Dermis microvascular lymphatic vessel endothelial cell (primary cell): ENCODE data around the gene LYRM1. TPM values are rescaled to one million over a fixed set of nuclear protein-coding genes. Genes with fewer than 3 reads are reported as not detected.
"Not testable (repeated sequence)": the region's sequence is repeated elsewhere in the genome, so short reads cannot be mapped to it uniquely, and the experiment has no call there.

Source experiments
- DNase-seq, 2 donors: peaks; one replicate each; pipeline versions ENCODE4 v3.0.0 to v3.0.0-alpha.2; 2010; ENCODE audit warnings: low read depth in 2 of 2
- total RNA-seq: library from RNA; depleted of rRNA; stranded (reverse); fragments of >200 nt; gene quantifications from 2 replicates; pipeline ENCODE4 v1.2.1, GENCODE V29; 2014

The LYRM1 gene
- total RNA-seq, 1 donor from 2014 or later: 41.0 TPM

- no peak for DNase-seq
These were observed 30.6 kb downstream of the LYRM1 start for GRCh38 chr16:20931066-20931600.

- no peak for DNase-seq
These were observed 33.0 kb downstream of the LYRM1 start for GRCh38 chr16:20933589-20933988.

- DNase-seq: no peak
These were observed 37.2 kb downstream of the LYRM1 start for GRCh38 chr16:20937736-20938135.

GRCh38 chr16:20938426-20938825 is 37.9 kb downstream of the LYRM1 start:
- peak in 1 of 2 donors; percentile 9 for DNase-seq

- no peak for DNase-seq
These were observed 39.0 kb downstream of the LYRM1 start for GRCh38 chr16:20939611-20940010.

GRCh38 chr16:20940871-20941635 is 40.5 kb downstream of the LYRM1 start:
- DNase-seq: no peak

- DNase-seq: no peak
These were observed 41.0 kb downstream of the LYRM1 start for GRCh38 chr16:20941636-20941926.

GRCh38 chr16:20942256-20942655 is 41.7 kb downstream of the LYRM1 start:
- DNase-seq: no peak

- DNase-seq: peak in 1 of 2 donors; percentile 25
These were observed 44.4 kb downstream of the LYRM1 start for GRCh38 chr16:20944861-20945574.

- not testable (repeated sequence) for DNase-seq
These were observed 45.0 kb downstream of the LYRM1 start for GRCh38 chr16:20945575-20945875.

GRCh38 chr16:20946015-20946629 is 45.6 kb downstream of the LYRM1 start:
- DNase-seq: no peak

- DNase-seq: no peak
These were observed 47.9 kb downstream of the LYRM1 start for GRCh38 chr16:20948444-20948843.

- no peak for DNase-seq
These were observed 49.1 kb downstream of the LYRM1 start for GRCh38 chr16:20949660-20950059.

- DNase-seq: no peak
These were observed 49.7 kb downstream of the LYRM1 start for GRCh38 chr16:20950294-20950693.

- DNase-seq: no peak
These were observed 51.8 kb downstream of the LYRM1 start for GRCh38 chr16:20952139-20952920.

GRCh38 chr16:20954574-20954973 is 54.0 kb downstream of the LYRM1 start:
- DNase-seq: no peak

- peak in 1 of 2 donors; percentile 13 for DNase-seq
These were observed 55.7 kb downstream of the LYRM1 start for GRCh38 chr16:20956319-20956718.

- no peak for DNase-seq
These were observed 56.6 kb downstream of the LYRM1 start for GRCh38 chr16:20957153-20957552.

- no peak for DNase-seq
These were observed 60.3 kb downstream of the LYRM1 start for GRCh38 chr16:20960899-20961298.

- DNase-seq: no peak
These were observed 68.2 kb downstream of the LYRM1 start for GRCh38 chr16:20968765-20969164.

- no peak for DNase-seq
These were observed 68.8 kb downstream of the LYRM1 start for GRCh38 chr16:20969386-20969785.

- no peak for DNase-seq
These were observed 70.8 kb downstream of the LYRM1 start for GRCh38 chr16:20971401-20971800.
